ENCODE measurements around the gene ST8SIA3. TPM values are rescaled to one million over a fixed set of nuclear protein-coding genes. Genes with fewer than 3 reads are reported as not detected.
"Not testable (repeated sequence)": the region's sequence is repeated elsewhere in the genome, so short reads cannot be mapped to it uniquely, and the experiment has no call there.

The ST8SIA3 gene
- polyA plus RNA-seq, 1 donor (not counting 4 experiments of a cell fraction or from before 2014, with no cell fraction given) = not detected

GRCh38 chr18:57390044-57390443 lies 37.7 kb downstream of the ST8SIA3 start:
- no peaks in the 10 kb centered on the region for H4K20me1 ChIP-seq (ENCODE audit: control insufficient read depth, extremely low read depth, insufficient read depth, low read length)
- H3K4me3 ChIP-seq (ENCODE audit: control insufficient read depth in 2 of 3, extremely low read depth in 1 of 3, insufficient read depth in 2 of 3, low read depth in 1 of 3, low read length in 3 of 3) = no peak overlapping the region
- H3K4me1 ChIP-seq (ENCODE audit: control insufficient read depth, extremely low read depth, insufficient read depth, low read length) = no peaks in the 10 kb centered on the region
- H3K36me3 ChIP-seq (ENCODE audit: control insufficient read depth in 2 of 2, extremely low read depth in 1 of 2, insufficient read depth in 2 of 2, low read length in 2 of 2) = no peaks in the 10 kb centered on the region
- no peaks in the 10 kb centered on the region for H3K9me1 ChIP-seq (ENCODE audit: control insufficient read depth, extremely low read depth, insufficient read depth, low read length)
- H3K79me2 ChIP-seq (ENCODE audit: control insufficient read depth, insufficient read depth, low read length) = no peaks in the 10 kb centered on the region
- dilution Hi-C loops (cut with MboI; ENCODE audit: extremely low pct_ligation_motif_present, low sequenced_read_pairs) = no loop called here
- no peak for TF ChIP-seq EZH2 (IDR thresholded peaks at IDR 0.05; ENCODE audit: low read length)
- no peak for TF ChIP-seq CTCF (optimal IDR thresholded peaks at IDR 0.05 in 1 of 3, IDR thresholded peaks at IDR 0.05 in 1 of 3, conservative IDR thresholded peaks at IDR 0.05 in 1 of 3; ENCODE audit: extremely low read depth in 1 of 3, insufficient read depth in 2 of 3, low read length in 3 of 3)
- no peak overlapping the region for H3K4me2 ChIP-seq (ENCODE audit: control insufficient read depth, extremely low read depth, insufficient read depth, low read depth, low read length)
- no peaks in the 10 kb centered on the region for H3K27me3 ChIP-seq (ENCODE audit: control insufficient read depth, extremely low read depth, insufficient read depth, low read length)
- H2AFZ ChIP-seq (ENCODE audit: control insufficient read depth, low read length) = no peak overlapping the region
- DNase-seq (ENCODE audit: low read depth, low spot score) (no peak), FAIRE-seq (no peak)
- no peak overlapping the region for H3K27ac ChIP-seq (ENCODE audit: control insufficient read depth, insufficient read depth, low read length)
- H3K9ac ChIP-seq (ENCODE audit: control insufficient read depth, extremely low read depth, insufficient read depth, low read length) = no peak overlapping the region
- no peaks in the 10 kb centered on the region for H3K9me3 ChIP-seq (ENCODE audit: control insufficient read depth, low read depth, low read length)

GRCh38 chr18:57394749-57395148 lies 42.4 kb downstream of the ST8SIA3 start:
- H2AFZ ChIP-seq (ENCODE audit: control insufficient read depth, low read length); H3K4me2 ChIP-seq (ENCODE audit: control insufficient read depth, extremely low read depth, insufficient read depth, low read depth, low read length); H3K27ac ChIP-seq (ENCODE audit: control insufficient read depth, insufficient read depth, low read length); H3K9me3 ChIP-seq (ENCODE audit: control insufficient read depth, low read depth, low read length); DNase-seq (ENCODE audit: low read depth, low spot score); H3K9me1 ChIP-seq (ENCODE audit: control insufficient read depth, extremely low read depth, insufficient read depth, low read length); H3K27me3 ChIP-seq (ENCODE audit: control insufficient read depth, extremely low read depth, insufficient read depth, low read length); H3K79me2 ChIP-seq (ENCODE audit: control insufficient read depth, insufficient read depth, low read length); dilution Hi-C loops (cut with MboI; ENCODE audit: extremely low pct_ligation_motif_present, low sequenced_read_pairs); FAIRE-seq; H4K20me1 ChIP-seq (ENCODE audit: control insufficient read depth, extremely low read depth, insufficient read depth, low read length); H3K36me3 ChIP-seq (ENCODE audit: control insufficient read depth in 2 of 2, extremely low read depth in 1 of 2, insufficient read depth in 2 of 2, low read length in 2 of 2); H3K4me3 ChIP-seq (ENCODE audit: control insufficient read depth in 2 of 3, extremely low read depth in 1 of 3, insufficient read depth in 2 of 3, low read depth in 1 of 3, low read length in 3 of 3); H3K9ac ChIP-seq (ENCODE audit: control insufficient read depth, extremely low read depth, insufficient read depth, low read length); H3K4me1 ChIP-seq (ENCODE audit: control insufficient read depth, extremely low read depth, insufficient read depth, low read length): not testable (repeated sequence)

DNA sequence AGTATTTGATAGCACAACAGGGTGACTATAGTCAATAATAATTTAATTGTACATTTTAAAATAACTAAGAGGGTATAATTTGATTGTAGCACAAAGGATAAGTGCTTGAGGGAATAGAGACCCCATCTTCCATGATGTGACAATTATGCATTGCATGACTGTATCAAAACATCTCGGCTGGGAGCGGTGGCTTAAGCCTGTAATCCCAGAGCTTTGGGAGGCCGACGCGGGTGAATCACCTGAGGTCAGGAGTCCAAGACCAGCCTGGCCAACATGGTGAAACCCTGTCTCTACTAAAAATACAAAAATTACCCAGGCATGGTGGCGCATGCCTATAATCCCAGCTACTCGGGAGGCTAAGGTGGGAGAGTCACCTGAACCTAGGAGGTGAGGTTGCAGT lies 44.5 kb downstream of the ST8SIA3 start:
- DNase-seq (ENCODE audit: low read depth, low spot score); H3K9me3 ChIP-seq (ENCODE audit: control insufficient read depth, low read depth, low read length); H3K4me3 ChIP-seq (ENCODE audit: control insufficient read depth in 2 of 3, extremely low read depth in 1 of 3, insufficient read depth in 2 of 3, low read depth in 1 of 3, low read length in 3 of 3); H2AFZ ChIP-seq (ENCODE audit: control insufficient read depth, low read length); H3K9me1 ChIP-seq (ENCODE audit: control insufficient read depth, extremely low read depth, insufficient read depth, low read length); H3K4me2 ChIP-seq (ENCODE audit: control insufficient read depth, extremely low read depth, insufficient read depth, low read depth, low read length); H3K27ac ChIP-seq (ENCODE audit: control insufficient read depth, insufficient read depth, low read length); H4K20me1 ChIP-seq (ENCODE audit: control insufficient read depth, extremely low read depth, insufficient read depth, low read length); H3K36me3 ChIP-seq (ENCODE audit: control insufficient read depth in 2 of 2, extremely low read depth in 1 of 2, insufficient read depth in 2 of 2, low read length in 2 of 2); H3K9ac ChIP-seq (ENCODE audit: control insufficient read depth, extremely low read depth, insufficient read depth, low read length); H3K4me1 ChIP-seq (ENCODE audit: control insufficient read depth, extremely low read depth, insufficient read depth, low read length); dilution Hi-C loops (cut with MboI; ENCODE audit: extremely low pct_ligation_motif_present, low sequenced_read_pairs); H3K79me2 ChIP-seq (ENCODE audit: control insufficient read depth, insufficient read depth, low read length); H3K27me3 ChIP-seq (ENCODE audit: control insufficient read depth, extremely low read depth, insufficient read depth, low read length); FAIRE-seq: not testable (repeated sequence)

Data from keratinocyte (primary cell).